NCI-H526 (cell line): ENCODE data around the gene NUB1.

ENCODE experiments used
- DNase-seq, 2 experiments: peaks; one replicate each; lab custom pipeline; 2025; lab: John Stamatoyannopoulos, UW

The NUB1 gene

GRCh38 chr7:151377406-151377805, 35.8 kb downstream of the NUB1 start:
- DNase-seq: no peak

- no peak for DNase-seq
Measured at GRCh38 chr7:151378011-151378410, 36.4 kb downstream of the NUB1 start.

- no peak for DNase-seq
Measured at GRCh38 chr7:151378496-151379192, 37.0 kb downstream of the NUB1 start.

- DNase-seq: no peak
Measured at GRCh38 chr7:151379193-151379520, 37.5 kb downstream of the NUB1 start.

GRCh38 chr7:151379534-151380198, 38.1 kb downstream of the NUB1 start:
- no peak for DNase-seq

- no peak for DNase-seq
Measured at GRCh38 chr7:151380199-151381097, 38.8 kb downstream of the NUB1 start.

- no peak for DNase-seq
Measured at GRCh38 chr7:151381098-151381347, 39.4 kb downstream of the NUB1 start.

GRCh38 chr7:151381348-151382078, 39.9 kb downstream of the NUB1 start:
- DNase-seq: peak in 1 of 2 experiments; percentile 54

GRCh38 chr7:151382079-151382885, 40.7 kb downstream of the NUB1 start:
- DNase-seq: peak in 1 of 2 experiments; percentile 37

- no peak for DNase-seq
Measured at GRCh38 chr7:151383638-151384351, 42.2 kb downstream of the NUB1 start.

- DNase-seq: no peak
Measured at GRCh38 chr7:151384352-151384697, 42.7 kb downstream of the NUB1 start.

GRCh38 chr7:151384776-151385625, 43.4 kb downstream of the NUB1 start:
- no peak for DNase-seq

GRCh38 chr7:151385626-151386300, 44.2 kb downstream of the NUB1 start:
- no peak for DNase-seq

GRCh38 chr7:151386301-151387160, 44.9 kb downstream of the NUB1 start:
- no peak for DNase-seq

- no peak for DNase-seq
Measured at GRCh38 chr7:151387161-151388006, 45.8 kb downstream of the NUB1 start.

GRCh38 chr7:151388007-151388297, 46.3 kb downstream of the NUB1 start:
- DNase-seq: no peak

- no peak for DNase-seq
Measured at GRCh38 chr7:151388430-151388829, 46.8 kb downstream of the NUB1 start.
